ENCODE results near the gene ADGRE2.
"Not testable (repeated sequence)": the region's sequence is repeated elsewhere in the genome, so short reads cannot be mapped to it uniquely, and the experiment has no call there.

ADGRE2 gene

DNA sequence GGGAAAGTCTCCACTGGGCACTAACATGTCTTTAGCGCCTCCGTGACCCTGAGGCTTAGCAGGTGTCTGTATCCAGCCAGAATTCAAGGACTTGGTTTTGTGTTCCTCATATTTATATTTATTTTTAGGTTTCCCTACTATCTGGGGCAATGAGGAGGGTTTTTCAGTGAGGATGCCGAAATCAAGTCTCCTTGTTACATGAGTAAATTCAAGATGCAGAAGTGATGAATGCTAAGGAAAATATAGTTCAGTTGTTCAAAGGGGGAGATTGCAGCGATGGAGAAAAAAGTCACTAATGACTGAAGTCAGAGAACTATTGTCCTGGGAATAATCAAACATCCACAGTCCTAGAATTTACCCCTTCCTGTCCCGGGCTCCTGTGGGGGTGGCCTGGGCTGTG is 791 bp upstream of the ADGRE2 start:
- DNase-seq (ENCODE audit: low spot score) = no peak

DNA sequence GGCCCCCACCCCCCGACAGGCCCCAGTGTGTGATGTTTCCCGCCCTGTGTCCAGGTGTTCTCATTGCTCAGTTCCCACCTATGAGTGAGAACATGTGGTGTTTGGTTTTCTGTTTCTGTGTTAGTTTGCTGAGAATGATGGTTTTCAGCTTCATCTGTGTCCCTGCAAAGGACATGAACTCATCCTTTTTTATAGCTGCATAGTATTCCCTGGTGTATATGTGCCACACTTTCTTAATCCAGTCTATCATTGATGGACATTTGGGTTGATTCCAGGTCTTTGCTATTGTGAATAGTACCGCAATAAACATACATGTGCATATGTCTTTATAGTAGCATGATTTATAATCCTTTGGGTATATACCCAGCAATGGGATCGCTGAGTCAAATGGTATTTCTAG is 715 bp downstream of the ADGRE2 start:
- not testable (repeated sequence) for DNase-seq (ENCODE audit: low spot score)

DNA sequence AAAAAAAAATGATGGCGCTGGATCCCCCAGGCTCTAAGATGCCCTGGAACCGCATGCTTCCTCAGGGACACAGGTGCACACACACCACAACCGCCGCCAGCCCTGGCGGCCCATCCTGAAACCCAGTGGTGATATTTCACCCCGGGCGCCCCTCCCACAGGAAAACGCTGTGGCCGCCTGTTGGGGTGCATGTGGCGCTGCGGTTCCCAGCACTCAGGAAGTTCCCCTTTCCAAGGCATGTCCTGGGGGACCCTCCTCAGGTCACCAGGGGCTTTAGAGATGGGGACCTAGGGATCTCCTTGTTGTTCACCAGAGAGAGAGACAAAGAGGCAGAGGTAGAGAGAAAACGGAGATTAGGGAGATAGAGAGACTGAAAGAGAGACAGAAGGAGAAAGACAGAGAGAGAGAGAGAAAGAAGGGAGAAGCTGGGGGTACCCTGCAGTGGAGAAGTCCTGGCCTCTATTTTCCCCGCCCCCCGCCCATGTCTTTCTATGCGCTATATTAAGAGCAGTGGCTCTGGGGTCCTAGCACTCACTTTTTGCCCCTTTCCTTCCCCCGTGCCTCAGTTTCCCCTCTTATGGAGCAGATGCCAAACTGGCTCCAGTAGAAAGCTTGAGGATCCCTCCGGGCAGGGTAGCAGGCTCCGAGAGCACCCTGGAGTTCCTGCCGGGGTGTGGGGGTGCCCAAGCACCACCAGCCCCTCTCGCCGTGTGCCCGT is 2.3 kb downstream of the ADGRE2 start:
- DNase-seq (ENCODE audit: low spot score) = no peak

DNA sequence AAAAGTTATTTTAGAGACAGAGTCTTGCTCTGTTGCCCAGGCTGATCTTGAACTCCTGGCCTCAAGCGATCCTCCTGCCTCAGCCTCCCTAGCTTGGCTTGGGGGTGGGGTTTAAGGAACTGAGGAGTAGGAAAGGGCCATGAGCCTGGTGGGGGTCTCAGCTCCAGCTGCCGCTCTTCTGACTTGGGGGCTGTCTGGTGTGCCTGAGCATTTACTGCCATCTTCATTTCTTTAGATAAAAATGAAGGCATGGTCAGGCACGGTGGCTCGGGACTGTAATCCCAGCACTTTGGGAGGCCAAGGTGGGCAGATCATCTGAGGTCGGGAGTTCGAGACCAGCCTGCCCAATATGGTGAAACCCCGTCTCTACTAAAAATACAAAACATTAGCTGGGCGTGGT is 3.0 kb downstream of the ADGRE2 start:
- not testable (repeated sequence) for DNase-seq (ENCODE audit: low spot score)

DNA sequence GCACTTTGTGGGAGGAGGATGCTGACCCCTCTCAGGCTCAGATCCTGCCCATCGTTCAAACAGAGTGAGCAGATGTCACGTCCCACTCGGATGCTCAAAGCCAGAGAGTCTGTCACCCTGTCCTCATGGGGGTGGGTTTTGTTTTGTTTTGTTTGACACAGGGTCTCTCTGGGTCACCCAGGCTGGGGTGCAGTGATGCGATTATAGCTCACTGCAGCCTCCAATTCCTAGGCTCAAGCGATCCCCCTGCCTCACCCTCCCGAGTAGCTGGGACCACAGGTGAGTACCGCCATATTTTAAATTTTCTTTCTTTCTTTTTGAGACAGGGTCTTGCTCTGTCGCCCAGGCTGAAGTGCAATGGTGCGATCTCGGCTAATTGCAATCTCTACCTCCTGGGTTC is 4.0 kb downstream of the ADGRE2 start:
- no peak for DNase-seq (ENCODE audit: low spot score)

DNA sequence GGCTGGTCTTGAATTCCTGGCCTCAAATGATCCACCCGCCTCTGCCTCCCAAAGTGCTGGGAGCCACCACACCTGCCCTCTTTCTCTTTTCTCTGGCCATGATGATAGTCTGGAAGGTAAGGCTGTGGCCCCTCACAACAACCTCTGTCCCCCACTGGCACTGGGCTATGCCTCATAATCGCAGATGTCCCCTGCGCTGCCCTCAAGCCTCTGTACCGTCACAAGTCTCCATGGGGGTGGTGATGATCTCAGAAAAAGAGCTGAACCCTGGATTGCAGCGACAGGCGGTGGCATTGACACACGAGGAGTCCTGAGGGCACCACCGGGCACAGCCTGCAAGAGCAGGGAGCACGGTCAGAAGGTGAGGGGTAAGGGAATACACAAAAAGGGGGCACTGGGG is 4.6 kb downstream of the ADGRE2 start:
- DNase-seq (ENCODE audit: low spot score) = not testable (repeated sequence)

DNA sequence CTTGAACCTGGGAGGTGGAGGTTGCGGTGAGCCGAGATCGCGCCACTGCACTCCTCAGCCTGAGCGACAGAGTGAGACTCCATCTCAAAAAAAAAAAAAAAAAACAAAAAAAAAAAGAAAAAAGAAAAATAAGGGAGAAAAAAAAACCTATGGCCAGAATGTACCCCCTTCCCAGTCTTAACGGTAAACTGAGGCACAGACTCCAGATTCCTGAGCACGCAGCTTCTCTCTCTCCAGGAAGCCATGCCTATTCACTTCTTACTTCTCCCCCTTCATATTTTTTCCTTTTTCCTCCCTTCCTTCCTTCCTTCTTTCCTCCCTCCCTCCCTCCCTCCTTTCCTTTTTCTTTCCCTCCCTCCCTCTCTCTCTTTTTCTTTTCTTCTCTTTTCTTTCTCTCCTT is 5.4 kb downstream of the ADGRE2 start:
- DNase-seq (ENCODE audit: low spot score) = no peak

DNA sequence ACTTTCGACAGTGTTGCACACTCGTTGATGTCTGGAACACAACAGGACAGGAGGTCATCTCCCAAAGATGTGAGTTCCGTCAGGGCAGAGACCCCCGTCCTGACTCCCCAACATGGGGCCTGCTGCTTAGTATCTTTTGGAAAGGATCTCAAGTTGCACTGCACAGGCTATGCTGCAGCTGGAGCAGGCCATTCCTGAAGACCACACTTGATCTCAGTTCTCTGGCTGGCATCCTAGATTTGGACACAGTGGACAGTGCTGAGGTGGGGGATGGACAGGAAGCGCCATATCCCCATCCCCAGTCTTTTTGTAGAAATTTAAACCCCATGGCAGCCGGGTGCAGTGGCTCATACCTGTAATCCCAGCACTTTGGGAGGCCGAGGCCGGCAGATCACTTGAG is 5.9 kb downstream of the ADGRE2 start:
- no peak for DNase-seq (ENCODE audit: low spot score)

DNA sequence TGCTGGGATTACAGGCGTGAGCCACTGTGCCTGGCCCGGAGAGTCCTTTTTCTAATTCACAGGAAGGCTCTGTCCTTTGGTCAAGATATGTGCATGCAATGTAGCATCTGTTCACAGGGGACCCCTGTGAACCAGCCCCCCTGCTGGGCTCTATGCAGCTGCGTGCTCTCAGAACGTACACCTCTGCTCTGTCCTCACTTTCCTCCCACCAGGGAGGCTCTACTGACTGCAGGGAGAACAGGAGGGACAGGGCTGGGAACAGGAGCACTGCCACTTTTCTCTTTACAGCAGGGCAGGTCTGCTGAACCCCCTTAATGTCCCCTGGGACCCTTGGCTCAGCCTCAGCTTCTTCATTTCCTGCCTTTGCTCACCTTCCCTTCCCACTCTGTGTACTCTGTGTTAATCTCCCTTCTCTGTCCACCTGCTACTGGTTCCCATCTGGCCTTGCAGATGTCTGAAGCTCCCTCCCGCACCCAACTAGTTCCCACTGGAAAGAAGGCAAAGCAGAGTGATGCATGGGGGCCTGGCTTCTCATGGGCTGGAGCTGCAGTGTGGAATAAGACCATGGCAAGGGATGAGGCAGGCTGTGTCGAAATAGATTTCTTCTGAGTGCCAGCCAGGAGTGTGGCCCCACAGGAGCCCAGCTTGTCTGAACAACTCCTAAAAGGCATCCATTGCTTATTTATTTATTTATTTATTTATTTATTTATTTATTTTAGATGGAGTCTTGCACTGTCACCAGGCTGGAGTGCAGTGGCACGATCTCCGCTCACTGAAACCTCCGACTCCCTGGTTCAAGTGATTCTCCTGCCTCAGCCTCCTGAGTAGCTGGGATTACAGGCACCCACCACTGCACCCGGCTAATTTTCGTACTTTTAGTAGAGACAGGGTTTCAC is 7.2 kb downstream of the ADGRE2 start:
- no peak for DNase-seq (ENCODE audit: low spot score)

DNA sequence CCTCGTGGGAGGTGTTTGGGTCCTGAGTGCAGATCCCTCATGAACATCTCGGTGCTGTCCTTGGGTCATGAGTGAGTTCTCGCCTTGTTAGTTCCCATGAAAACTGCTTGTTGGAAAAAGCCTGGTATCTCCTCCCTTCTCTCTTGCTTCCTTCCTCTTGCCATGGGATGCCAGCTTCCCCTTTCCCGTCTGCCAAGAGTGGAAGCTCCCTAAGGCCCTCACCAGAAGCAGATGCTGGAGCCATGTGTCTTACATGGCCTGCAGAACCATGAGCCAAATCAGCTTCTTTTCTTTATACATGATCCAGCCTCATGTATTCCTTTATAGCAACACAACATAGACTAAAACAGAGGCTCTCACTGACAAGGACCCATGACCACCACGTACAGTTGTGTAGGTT is 8.2 kb downstream of the ADGRE2 start:
- DNase-seq (ENCODE audit: low spot score) = no peak

DNA sequence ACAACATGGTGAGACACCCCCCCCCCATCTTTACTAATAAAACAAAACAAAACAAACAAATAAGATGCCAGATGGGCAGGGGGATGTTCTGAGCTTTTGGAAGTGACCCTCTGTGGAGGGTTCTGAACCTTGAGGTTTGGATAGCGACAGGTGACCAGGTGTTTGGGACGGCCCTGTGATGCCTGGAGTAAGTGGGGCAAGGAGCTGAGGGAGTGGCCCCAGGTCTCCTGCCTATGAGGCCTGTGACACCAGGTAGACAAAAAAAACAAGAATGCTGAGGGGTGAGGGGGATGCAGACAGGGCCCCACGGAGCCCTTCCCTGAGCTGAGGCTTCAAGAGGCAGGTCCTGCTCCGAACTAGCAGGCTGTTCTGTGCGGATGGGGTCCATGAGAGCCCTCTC is 9.2 kb downstream of the ADGRE2 start:
- DNase-seq (ENCODE audit: low spot score) = no peak

DNA sequence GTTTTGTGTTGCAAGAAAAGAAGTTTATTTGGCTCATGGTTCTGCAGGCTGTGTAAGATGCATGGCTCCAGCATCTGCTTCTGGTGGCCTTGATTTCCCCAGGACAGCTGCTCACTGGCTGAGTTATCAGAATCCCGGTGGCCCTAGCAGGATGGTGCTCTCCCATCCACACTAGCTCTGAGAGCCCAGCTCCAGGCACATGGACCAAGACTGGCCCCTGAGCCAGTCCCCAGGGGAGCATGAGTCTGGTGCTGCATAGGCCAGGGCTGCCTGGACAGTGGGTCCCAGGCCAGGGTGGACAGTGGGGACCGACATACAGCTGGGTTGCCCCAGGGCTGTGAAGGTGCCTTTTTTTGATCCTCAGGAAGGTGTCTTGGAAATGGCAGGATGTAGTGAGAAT is 10.4 kb downstream of the ADGRE2 start:
- no peak for DNase-seq (ENCODE audit: low spot score)

DNA sequence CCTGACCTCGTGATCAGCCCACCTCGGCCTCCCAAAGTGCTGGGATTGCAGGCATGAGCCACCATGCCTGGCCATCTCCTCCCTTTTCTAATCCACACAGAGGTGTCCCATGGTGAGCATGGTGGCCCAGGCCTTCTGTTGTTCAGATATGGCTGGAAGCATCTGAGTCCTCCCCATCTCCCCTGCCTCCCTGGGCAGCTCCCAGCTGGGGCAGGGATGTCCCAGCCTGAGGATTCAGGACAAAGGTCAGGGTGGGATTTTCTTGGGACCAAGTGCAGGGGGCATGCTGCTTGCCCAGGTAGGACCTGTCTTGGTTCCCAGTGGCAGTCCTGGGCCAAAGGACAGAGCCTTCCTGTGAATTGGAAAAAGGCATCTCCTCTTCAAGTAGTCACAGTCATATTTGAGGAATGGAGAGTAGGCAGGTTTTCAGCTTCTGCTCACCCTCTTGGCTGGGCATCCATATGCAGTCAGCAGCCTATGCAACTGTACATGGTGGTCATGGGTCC is 10.8 kb downstream of the ADGRE2 start:
- DNase-seq (ENCODE audit: low spot score) = no peak

DNA sequence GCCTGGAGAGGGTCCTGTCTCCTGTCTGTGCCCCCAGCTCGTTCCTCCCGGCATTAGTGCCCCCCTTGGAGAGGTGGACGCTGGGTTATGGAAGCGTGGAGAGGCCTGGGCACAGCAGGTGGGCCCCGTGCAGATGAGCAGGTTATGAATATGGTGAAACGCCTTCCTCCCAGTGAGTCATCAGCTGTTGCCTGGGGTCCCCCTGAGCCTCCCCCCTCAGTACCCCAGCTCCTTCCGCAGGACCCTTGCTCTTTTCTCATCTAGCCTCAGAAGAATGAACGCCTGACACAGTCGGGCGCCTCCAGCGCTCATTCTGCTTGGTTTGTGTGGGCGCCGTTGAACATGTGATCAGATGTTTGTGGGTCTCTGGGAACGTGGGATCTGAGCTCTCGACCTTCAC is 12.5 kb downstream of the ADGRE2 start:
- not testable (repeated sequence) for DNase-seq (ENCODE audit: low spot score)

DNA sequence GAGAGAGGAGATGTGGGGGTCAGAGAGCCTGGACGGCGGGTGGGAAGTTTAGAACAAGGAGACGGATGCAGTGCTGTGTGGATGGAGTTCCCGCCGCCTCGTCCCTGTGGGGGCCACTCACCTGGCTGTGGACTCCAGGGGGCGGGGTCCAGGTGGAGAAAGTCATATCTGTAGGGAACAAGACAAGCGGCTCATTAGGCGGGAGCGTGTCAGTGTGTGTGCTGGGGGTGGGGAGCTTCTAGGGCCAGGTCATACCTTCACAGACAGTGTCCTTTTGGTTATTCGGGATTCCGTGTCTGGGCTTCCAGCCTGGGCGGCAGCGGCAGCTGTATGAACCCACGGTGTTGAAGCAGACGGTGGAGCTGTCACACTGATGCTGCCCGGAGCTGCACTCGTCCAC is 13.0 kb downstream of the ADGRE2 start:
- DNase-seq (ENCODE audit: low spot score) = not testable (repeated sequence)

DNA sequence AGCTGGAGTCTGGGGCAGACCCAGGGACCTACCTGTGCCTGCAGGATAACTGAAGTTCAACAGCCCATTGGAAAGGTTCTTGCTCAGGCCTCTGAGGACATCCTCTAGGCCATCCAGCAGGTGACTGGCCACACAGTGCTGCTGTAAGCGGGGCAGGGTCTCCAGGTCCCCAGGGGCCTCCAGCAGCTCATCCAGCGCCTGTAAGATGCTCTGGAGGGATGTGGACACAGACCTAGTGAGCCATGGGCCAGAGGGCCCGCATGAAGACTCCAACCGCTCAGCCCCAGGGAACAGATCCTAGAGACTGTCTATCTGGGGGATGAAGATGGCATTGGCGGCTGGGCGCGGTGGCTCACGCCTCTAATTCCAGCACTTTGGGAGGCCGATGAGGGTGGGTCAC is 14.0 kb downstream of the ADGRE2 start:
- no peak for DNase-seq (ENCODE audit: low spot score)

DNA sequence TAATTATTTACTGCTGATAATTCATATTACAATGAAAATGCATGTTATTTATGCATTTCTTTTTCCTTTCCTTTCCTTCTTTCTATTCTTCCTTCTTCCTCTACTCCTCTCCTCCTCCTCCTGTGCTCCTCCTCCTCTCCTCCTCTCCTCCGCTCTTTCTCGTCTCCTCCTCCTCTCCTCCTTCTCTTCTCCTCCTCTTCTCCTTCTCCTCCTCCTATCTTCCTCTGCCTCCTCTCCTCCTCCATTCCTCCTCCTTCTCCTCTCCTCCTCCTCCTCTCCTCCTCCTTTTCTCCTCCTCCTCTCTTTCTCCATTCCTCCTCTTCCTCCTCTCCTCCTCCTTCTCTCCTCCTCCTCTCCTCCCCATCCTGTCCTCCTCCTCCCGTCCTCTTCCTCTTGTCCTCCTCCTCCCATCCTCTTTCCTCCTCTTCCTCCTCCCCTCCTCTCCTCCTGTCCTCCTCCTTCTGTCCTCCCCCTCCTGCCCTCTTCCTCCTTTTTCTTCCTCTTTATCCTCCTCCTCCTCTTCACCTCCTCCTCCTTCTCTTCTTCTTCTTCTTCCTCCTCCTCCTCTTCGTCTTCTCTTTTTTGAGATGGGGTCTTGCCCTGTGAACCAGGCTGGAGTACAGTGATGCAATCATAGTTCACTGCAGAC is 14.7 kb downstream of the ADGRE2 start:
- no peak for DNase-seq (ENCODE audit: low spot score)

DNA sequence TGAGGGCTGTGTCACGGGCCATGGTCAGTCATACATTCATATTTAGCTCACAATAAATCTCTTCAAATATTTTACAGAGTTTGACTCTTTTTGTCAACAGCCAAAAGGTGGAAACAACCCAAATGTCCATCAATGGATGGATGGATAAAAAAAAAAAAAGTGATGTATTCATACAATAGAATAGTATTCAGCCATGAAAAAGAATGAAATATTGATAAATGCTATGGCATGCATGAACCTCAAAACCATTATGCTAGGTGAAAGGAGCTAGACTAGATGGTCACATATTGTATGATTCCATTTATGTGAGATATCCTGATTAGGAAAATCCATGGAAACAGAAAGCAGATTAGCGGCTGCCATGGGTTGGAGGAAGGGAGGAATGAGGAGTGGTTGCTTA is 16.2 kb downstream of the ADGRE2 start:
- DNase-seq (ENCODE audit: low spot score) = no peak

DNA sequence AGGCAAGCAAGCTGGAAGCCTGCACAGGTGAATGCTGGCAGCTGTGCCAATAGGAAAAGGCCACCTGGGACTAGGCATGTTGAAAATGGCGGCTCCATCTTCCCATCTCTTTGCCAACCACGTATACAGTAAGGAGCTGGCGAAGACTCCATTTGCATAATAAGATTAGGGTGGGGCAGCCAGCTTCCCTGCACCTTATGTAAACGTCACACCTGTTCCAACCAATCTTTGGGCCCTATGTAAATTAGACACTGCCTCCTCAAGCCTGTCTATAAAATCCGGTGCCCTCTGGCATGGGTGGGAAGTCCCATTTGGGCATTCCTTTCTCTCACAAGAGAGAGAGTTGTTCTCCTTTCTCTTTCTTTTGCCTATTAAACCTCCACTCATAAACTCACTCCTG is 16.8 kb downstream of the ADGRE2 start:
- DNase-seq (ENCODE audit: low spot score) = no peak

DNA sequence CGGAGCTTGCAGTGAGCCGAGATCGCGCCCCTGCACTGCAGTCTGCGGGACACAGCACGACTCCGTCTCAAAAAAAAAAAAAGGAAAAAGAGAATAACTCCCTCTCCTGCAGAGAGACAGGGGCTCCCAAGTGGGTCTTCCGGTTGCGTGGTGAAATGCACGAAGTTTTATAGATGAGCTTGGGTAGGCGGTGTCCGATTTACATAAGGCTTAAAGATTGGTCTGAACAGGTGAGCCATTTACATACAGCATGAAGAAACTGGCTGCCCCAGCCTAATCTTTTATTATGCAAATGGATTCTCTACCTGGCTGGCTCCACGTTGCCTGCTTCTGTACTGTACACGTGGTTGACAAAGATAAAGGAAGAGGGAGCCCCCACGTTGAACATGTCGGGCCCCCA is 19.5 kb downstream of the ADGRE2 start:
- DNase-seq (ENCODE audit: low spot score) = no peak

DNA sequence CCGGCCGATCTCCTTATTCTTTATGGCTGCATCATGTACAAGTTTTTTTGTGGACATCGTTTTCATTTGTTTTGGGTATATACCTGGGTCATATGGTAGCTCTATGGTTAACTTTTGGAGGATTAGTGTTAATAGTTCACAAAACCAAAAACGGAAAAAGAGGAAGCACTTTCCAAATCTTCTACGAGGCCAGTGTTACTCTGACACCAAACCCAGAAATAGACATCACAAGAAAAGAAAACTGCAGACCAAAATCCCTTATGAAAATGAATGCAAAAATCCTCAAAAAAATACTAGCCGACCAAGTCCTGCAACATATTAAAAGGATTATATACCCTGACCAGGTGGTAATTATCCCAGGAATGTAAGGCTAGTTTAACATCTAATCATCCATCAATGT is 29.8 kb downstream of the ADGRE2 start:
- no peak for DNase-seq (ENCODE audit: low spot score)

DNA sequence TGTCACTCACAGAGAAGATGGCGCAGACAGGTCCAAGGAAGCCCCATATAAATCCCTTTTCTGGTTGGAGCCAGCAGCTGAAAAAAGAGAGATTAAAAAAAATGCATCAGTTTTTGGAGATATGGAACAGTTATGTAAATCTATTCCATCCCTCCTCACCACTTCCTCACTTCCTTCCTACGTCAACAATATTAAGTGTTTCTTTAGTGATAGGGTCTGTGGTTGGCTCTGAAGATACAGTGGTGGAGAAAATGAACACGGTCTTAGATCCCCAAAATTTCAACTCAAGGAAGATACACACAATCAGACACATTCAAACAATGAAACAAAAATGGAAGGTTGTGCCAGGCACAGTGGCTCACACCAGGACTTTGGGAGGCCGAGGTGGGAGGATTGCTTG is 31.5 kb downstream of the ADGRE2 start:
- DNase-seq (ENCODE audit: low spot score) = no peak

DNA sequence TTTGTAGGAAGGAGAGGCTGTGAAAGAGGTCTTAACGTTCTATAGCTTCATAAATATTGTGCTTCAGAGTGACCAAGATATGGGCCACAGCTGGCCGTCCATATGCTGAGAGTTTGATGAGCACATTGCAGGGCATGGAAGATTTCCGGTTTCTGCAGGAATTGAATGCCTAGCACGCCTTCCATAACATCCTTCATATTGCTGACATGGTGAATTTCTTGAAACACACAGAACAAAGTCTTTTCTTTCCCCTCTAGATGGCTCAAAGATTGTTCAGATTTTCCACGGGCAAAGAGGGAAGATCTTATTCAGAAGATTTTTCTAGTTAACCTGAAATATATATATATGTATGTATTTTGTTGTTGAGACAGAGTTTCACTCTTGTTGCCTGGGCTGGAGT is 42.4 kb downstream of the ADGRE2 start:
- no peak for DNase-seq (ENCODE audit: low spot score)
